Nephron (organoid): ENCODE data around the gene ASNSD1.
"Not testable (repeated sequence)": the region's sequence is repeated elsewhere in the genome, so short reads cannot be mapped to it uniquely, and the experiment has no call there.

Experiments used
- H3K27ac Mint-ChIP-seq, 3 experiments: 2 replicates each; pipeline ENCODE4 v1.8.0; 2020; ENCODE audit warnings: mixed read lengths in 3 of 3, mild to moderate bottlenecking in 2 of 3, moderate library complexity in 1 of 3
- H3K27me3 Mint-ChIP-seq: 2 replicates; pipeline ENCODE4 v1.8.0; 2021; ENCODE audit warnings: low read depth, mild to moderate bottlenecking, moderate library complexity, mixed read lengths
- H3K36me3 Mint-ChIP-seq: 2 replicates; pipeline ENCODE4 v1.8.0; 2020; ENCODE audit warnings: low read depth, mixed read lengths
- H3K4me1 Mint-ChIP-seq: 2 replicates; pipeline ENCODE4 v1.8.0; 2020; ENCODE audit warnings: mixed read lengths
- H3K4me3 Mint-ChIP-seq, 3 experiments: 2 replicates each; pipeline ENCODE4 v1.8.0; 2020; ENCODE audit warnings: mild to moderate bottlenecking in 3 of 3, mixed read lengths in 3 of 3, moderate library complexity in 2 of 3
- H3K9me3 Mint-ChIP-seq: 2 replicates; pipeline ENCODE4 v1.8.0; 2020; ENCODE audit warnings: mixed read lengths
- CTCF ChIP-seq, 3 experiments: fragments of 200-600 bp; sonication (generic); IDR thresholded peaks; one replicate each; pipeline ENCODE4 v1.5.0; 2021; ENCODE audit warnings: antibody characterized with exemption in 3 of 3; ENCODE audit not compliant: unreplicated experiment in 3 of 3

Gene ASNSD1

DNA sequence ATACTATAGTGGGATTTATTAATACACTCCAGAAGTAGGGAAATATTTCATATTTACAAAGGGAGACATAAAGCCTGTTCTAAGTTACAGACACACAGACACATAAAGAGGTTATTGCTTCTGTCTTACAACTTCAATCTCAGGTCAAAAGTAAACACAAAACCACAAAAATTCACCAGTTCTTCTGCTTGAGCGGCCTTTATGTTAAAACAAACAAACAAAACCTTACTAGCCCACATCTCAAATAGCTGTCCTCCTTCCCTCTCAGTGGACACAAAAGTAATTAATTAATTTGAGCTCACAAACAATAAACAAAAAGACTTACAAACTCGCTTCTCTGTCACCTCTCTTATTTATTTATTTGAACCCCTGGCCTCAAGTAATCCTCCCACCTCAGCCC, 1.5 kb upstream of the ASNSD1 start:
- Mint-ChIP-seq H3K9me3 (peaks cover under 1% of the 10 kb centered on the region), H3K27me3 (no peaks in the 10 kb centered on the region), H3K36me3 (no peaks in the 10 kb centered on the region), H3K27ac (peak overlapping the region in 1 of 3 experiments; percentile 64), H3K4me1 (peaks cover 12% of the 10 kb centered on the region), H3K4me3 (no peak overlapping the region)
- no peak for TF ChIP-seq CTCF (IDR thresholded peaks at IDR 0.05; ENCODE audit: unreplicated experiment in 3 of 3)

- H3K36me3 Mint-ChIP-seq = peaks cover under 1% of the 10 kb centered on the region
- no peaks in the 10 kb centered on the region for H3K27me3 Mint-ChIP-seq
- H3K4me1 Mint-ChIP-seq = peaks cover 12% of the 10 kb centered on the region
- no peaks in the 10 kb centered on the region for H3K9me3 Mint-ChIP-seq
- H3K4me3 Mint-ChIP-seq = no peak overlapping the region
- H3K27ac Mint-ChIP-seq = no peak overlapping the region
- TF ChIP-seq CTCF (IDR thresholded peaks at IDR 0.05; ENCODE audit: unreplicated experiment in 3 of 3) = no peak
Measured at GRCh38 chr2:189660803-189661147, 484 bp upstream of the ASNSD1 start.

DNA sequence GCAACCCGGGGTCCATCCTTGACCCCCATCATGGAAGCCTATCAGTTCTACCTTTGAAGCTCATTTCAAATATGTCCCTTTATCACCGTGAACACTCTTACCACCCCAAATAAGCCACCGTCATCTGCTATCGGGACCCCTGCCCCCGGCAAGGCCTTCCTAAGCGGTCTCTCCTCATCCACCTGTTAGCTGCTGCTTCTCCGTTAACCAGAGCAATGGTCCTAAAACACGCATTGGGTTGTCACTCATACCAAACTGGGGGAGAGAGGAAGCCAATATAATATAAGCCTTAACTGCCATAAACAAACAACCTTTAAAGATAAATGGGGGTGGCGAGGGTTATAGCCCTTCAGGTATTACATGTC, 680 bp downstream of the ASNSD1 start:
- H3K27me3 Mint-ChIP-seq = no peaks in the 10 kb centered on the region
- TF ChIP-seq CTCF (IDR thresholded peaks at IDR 0.05; ENCODE audit: unreplicated experiment in 3 of 3) = no peak
- H3K27ac Mint-ChIP-seq = no peak overlapping the region
- peaks cover 10% of the 10 kb centered on the region for H3K36me3 Mint-ChIP-seq
- no peaks in the 10 kb centered on the region for H3K9me3 Mint-ChIP-seq
- H3K4me3 Mint-ChIP-seq = no peak overlapping the region
- H3K4me1 Mint-ChIP-seq = peaks cover 12% of the 10 kb centered on the region

GRCh38 chr2:189662669-189663226, 1.5 kb downstream of the ASNSD1 start:
- Mint-ChIP-seq H3K27me3 (no peaks in the 10 kb centered on the region), H3K27ac (no peak overlapping the region), H3K4me1 (peaks cover 12% of the 10 kb centered on the region), H3K36me3 (peaks cover 18% of the 10 kb centered on the region), H3K4me3 (no peak overlapping the region), H3K9me3 (no peaks in the 10 kb centered on the region)
- no peak for TF ChIP-seq CTCF (IDR thresholded peaks at IDR 0.05; ENCODE audit: unreplicated experiment in 3 of 3)

GRCh38 chr2:189663319-189663718, 2.1 kb downstream of the ASNSD1 start:
- Mint-ChIP-seq H3K27ac (peak overlapping the region in 2 of 3 experiments; percentile 13 to 24), H3K4me3 (peak overlapping the region; percentile 70 to 85 (median 81)), H3K36me3 (peaks cover 22% of the 10 kb centered on the region), H3K4me1 (peaks cover 12% of the 10 kb centered on the region)
- not testable (repeated sequence) for H3K27me3 Mint-ChIP-seq, H3K9me3 Mint-ChIP-seq

DNA sequence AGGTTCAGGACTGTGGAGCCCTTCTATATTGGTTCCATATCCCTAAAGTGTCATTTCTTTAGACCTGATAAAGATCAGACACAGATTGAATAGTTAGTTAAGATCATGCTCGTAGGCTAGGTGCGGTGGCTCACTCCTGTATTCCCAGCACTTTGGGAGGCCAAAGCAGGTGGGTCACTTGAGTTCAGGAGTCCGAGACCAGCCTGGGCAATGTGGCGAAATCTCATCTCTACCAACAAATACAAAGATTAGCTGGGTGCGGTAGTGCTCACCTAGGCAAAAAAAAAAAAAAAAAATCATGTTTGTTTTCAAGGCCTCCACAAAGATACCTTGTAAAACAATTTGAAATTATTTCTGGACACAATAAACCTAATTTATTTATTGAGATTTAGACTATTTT, 8.7 kb downstream of the ASNSD1 start:
- H3K4me1 Mint-ChIP-seq = peaks cover 14% of the 10 kb centered on the region
- no peak overlapping the region for H3K27ac Mint-ChIP-seq
- H3K27me3 Mint-ChIP-seq = no peaks in the 10 kb centered on the region
- peaks cover 47% of the 10 kb centered on the region for H3K36me3 Mint-ChIP-seq
- no peak for TF ChIP-seq CTCF (IDR thresholded peaks at IDR 0.05; ENCODE audit: unreplicated experiment in 3 of 3)
- no peaks in the 10 kb centered on the region for H3K9me3 Mint-ChIP-seq
- H3K4me3 Mint-ChIP-seq = no peak overlapping the region
